NCI-H1694 treated with DMSO at 0.1 percent for 48 hours (cell line): Measurements from ENCODE around the gene KCNC3.

Experiments
- DNase-seq: peaks from one replicate; lab custom pipeline; 2025; lab: John Stamatoyannopoulos, UW

Gene KCNC3

GRCh38 chr19:50310759-50311465 lies 18.3 kb downstream of the KCNC3 start:
- no peak for DNase-seq

- DNase-seq, result no peak
Observed at GRCh38 chr19:50309396-50310125, 19.6 kb downstream of the KCNC3 start.

GRCh38 chr19:50308991-50309390 lies 20.2 kb downstream of the KCNC3 start:
- no peak for DNase-seq

GRCh38 chr19:50303558-50303957 lies 25.6 kb downstream of the KCNC3 start:
- DNase-seq, result no peak

GRCh38 chr19:50301607-50301971 lies 27.6 kb downstream of the KCNC3 start:
- no peak for DNase-seq

GRCh38 chr19:50300814-50301606 lies 28.2 kb downstream of the KCNC3 start:
- no peak for DNase-seq

- DNase-seq, result no peak
Observed at GRCh38 chr19:50300051-50300450, 29.1 kb downstream of the KCNC3 start.

GRCh38 chr19:50293263-50294004 lies 35.7 kb downstream of the KCNC3 start:
- DNase-seq, result no peak

GRCh38 chr19:50292216-50292827 lies 36.9 kb downstream of the KCNC3 start:
- DNase-seq, result no peak

GRCh38 chr19:50290775-50291174 lies 38.4 kb downstream of the KCNC3 start:
- no peak for DNase-seq

GRCh38 chr19:50290011-50290410 lies 39.2 kb downstream of the KCNC3 start:
- DNase-seq, result no peak

- DNase-seq, result no peak
Observed at GRCh38 chr19:50288954-50289353, 40.2 kb downstream of the KCNC3 start.

- DNase-seq, result no peak
Observed at GRCh38 chr19:50287331-50287730, 41.8 kb downstream of the KCNC3 start.

- DNase-seq, result no peak
Observed at GRCh38 chr19:50286443-50286842, 42.7 kb downstream of the KCNC3 start.

- no peak for DNase-seq
Observed at GRCh38 chr19:50285833-50286232, 43.3 kb downstream of the KCNC3 start.

- DNase-seq, result no peak
Observed at GRCh38 chr19:50281491-50281890, 47.7 kb downstream of the KCNC3 start.

GRCh38 chr19:50280983-50281382 lies 48.2 kb downstream of the KCNC3 start:
- no peak for DNase-seq

- no peak for DNase-seq
Observed at GRCh38 chr19:50280074-50280473, 49.1 kb downstream of the KCNC3 start.

- no peak for DNase-seq
Observed at GRCh38 chr19:50277966-50278580, 51.1 kb downstream of the KCNC3 start.

GRCh38 chr19:50276370-50277063 lies 52.7 kb downstream of the KCNC3 start:
- no peak for DNase-seq
